ENCODE data around the gene RNF220. TPM values are rescaled to one million over a fixed set of nuclear protein-coding genes. Genes with fewer than 3 reads are reported as not detected.

RNF220 gene
- total and polyA plus RNA-seq, 2 of the 4 experiments (the other 2 are of a cell fraction) = 71.8 to 77.1 TPM

- no peaks in the 10 kb centered on the region for H3K4me1 ChIP-seq (ENCODE audit: control insufficient read depth, insufficient read depth, low read length)
- intact Hi-C loops (cut with micrococcal nuclease) (no loop called here), in situ Hi-C loops (cut with MboI; ENCODE audit: low sequenced_read_pairs) (no loop called here), dilution Hi-C loops (cut with HindIII; ENCODE audit: low sequenced_read_pairs, unreplicated experiment) (no loop called here)
- no peaks in the 10 kb centered on the region for H3K36me3 ChIP-seq (ENCODE audit: control insufficient read depth, insufficient read depth, low read length)
- BruUV-seq (replicated peaks) = no TSS peak
- ATAC-seq (ENCODE audit: low read depth) (no peak), DNase-seq (no peak)
- no peak overlapping the region for H3K4ac ChIP-seq (ENCODE audit: low read depth, low read length)
- H2AFZ ChIP-seq (replicated peaks; ENCODE audit: low read length, poor library complexity) = no peak overlapping the region
- no peak overlapping the region for H3K27ac ChIP-seq (ENCODE audit: insufficient read depth, low read length)
- H4K8ac ChIP-seq (ENCODE audit: low read depth in 2 of 2, low read length in 2 of 2) = no peak overlapping the region
- H3K27me3 ChIP-seq (ENCODE audit: control insufficient read depth, insufficient read depth, low read length) = peaks cover 54% of the 10 kb centered on the region
- no peak overlapping the region for H3K4me2 ChIP-seq (ENCODE audit: low read depth, low read length)
- H3K23ac ChIP-seq (ENCODE audit: low read depth, low read length) = no peak overlapping the region
- no peaks in the 10 kb centered on the region for H3K9me1 ChIP-seq (ENCODE audit: insufficient read depth, low read length)
- H2AK5ac ChIP-seq (ENCODE audit: low read depth, low read length) = no peak overlapping the region
- no peak overlapping the region for H4K5ac ChIP-seq (ENCODE audit: low read depth, low read length)
- H3K18ac ChIP-seq (ENCODE audit: low read depth, low read length) = no peak overlapping the region
- H2BK20ac ChIP-seq (ENCODE audit: low read depth, low read length) = no peak overlapping the region
- no peak overlapping the region for H3K14ac ChIP-seq (replicated peaks; ENCODE audit: low read depth, low read length)
- H2BK5ac ChIP-seq (ENCODE audit: low read depth, low read length, poor library complexity, severe bottlenecking) = no peak overlapping the region
- POLR2A ChIA-PET (ENCODE audit: unreplicated experiment) = no interaction called here
- no peak overlapping the region for H2BK15ac ChIP-seq (ENCODE audit: low read depth, low read length)
- no peak overlapping the region for H2AK9ac ChIP-seq (replicated peaks; ENCODE audit: low read depth, low read length, poor library complexity)
- 30% methylated on average over 2 of the region's 12 CpGs; no CpG with 5 or more reads in 1 of the 2 experiments for WGBS, 2 experiments (ENCODE audit: extremely low coverage in 2 of 2, insufficient read length in 1 of 2)
- H4K20me1 ChIP-seq (ENCODE audit: insufficient read depth, low read length) = no peaks in the 10 kb centered on the region
- no peak overlapping the region for H3K9ac ChIP-seq (ENCODE audit: low read depth, low read length)
- no peaks in the 10 kb centered on the region for H3K79me1 ChIP-seq (ENCODE audit: low read depth in 1 of 2, low read length in 2 of 2)
- no peak overlapping the region for H3K4me3 ChIP-seq (ENCODE audit: insufficient read depth, low read depth, low read length)
- TF ChIP-seq CHD1 (IDR thresholded peaks at IDR 0.05; ENCODE audit: low read depth, low read length) (no peak), RFX5 (IDR thresholded peaks at IDR 0.05; ENCODE audit: low read depth, low read length) (no peak), RAD21 (IDR thresholded peaks at IDR 0.05; ENCODE audit: low read length) (no peak), SMC3 (IDR thresholded peaks at IDR 0.05; ENCODE audit: low read depth, low read length) (no peak), MAZ (IDR thresholded peaks at IDR 0.05; ENCODE audit: borderline replicate concordance, low read depth, low read length) (no peak), MXI1 (IDR thresholded peaks at IDR 0.05; ENCODE audit: borderline replicate concordance, low read depth, low read length) (no peak), BHLHE40 (IDR thresholded peaks at IDR 0.05; ENCODE audit: low read depth, low read length) (no peak), USF2 (IDR thresholded peaks at IDR 0.05; ENCODE audit: low read depth, low read length) (no peak), FOS (IDR thresholded peaks at IDR 0.05; ENCODE audit: low read depth, low read length) (no peak), CEBPB (IDR thresholded peaks at IDR 0.05; ENCODE audit: low read depth, low read length) (no peak), NFE2L2 (IDR thresholded peaks at IDR 0.05; ENCODE audit: low read depth, low read length) (no peak)
- no peak overlapping the region for H4K91ac ChIP-seq (ENCODE audit: insufficient read depth, low read depth, low read length)
- no peak overlapping the region for H3K56ac ChIP-seq (ENCODE audit: extremely low read depth, insufficient read depth, low read length)
- H3K9me3 ChIP-seq (ENCODE audit: control insufficient read depth, insufficient read depth, low read length) = no peaks in the 10 kb centered on the region
- H2BK120ac ChIP-seq (ENCODE audit: low read depth, low read length) = no peak overlapping the region
- CTCF ChIA-PET = no interaction called here
Observed at GRCh38 chr1:44368471-44369151, 36.4 kb upstream of the RNF220 start.
